Epithelial cell of proximal tubule (primary cell): Measurements from ENCODE around the gene FHOD3. TPM values are rescaled to one million over a fixed set of nuclear protein-coding genes. Genes with fewer than 3 reads are reported as not detected.

ENCODE experiments used
- DNase-seq: peaks from one replicate; pipeline ENCODE4 v3.0.0-alpha.2; 2011; ENCODE audit warnings: low read depth
- H3K4me3 ChIP-seq: 2 replicates; pipeline ENCODE4 v1.5.1; 2011; ENCODE audit warnings: low read depth, mild to moderate bottlenecking, low read length
- CTCF ChIP-seq: conservative IDR thresholded peaks from 2 replicates; pipeline ENCODE4 v1.5.1; 2012; ENCODE audit warnings: low read depth, mild to moderate bottlenecking, low read length
- total RNA-seq: library from RNA; depleted of rRNA; stranded (reverse); fragments of >200 nt; gene quantifications from 2 replicates; pipeline ENCODE4 v1.2.3, GENCODE V29; 2015

The FHOD3 gene
- total RNA-seq, 1 donor from 2014 or later = 27.3 TPM

GRCh38 chr18:36340246-36340645 is 42.7 kb downstream of the FHOD3 start:
- no peak for TF ChIP-seq CTCF
- H3K4me3 ChIP-seq = no peak overlapping the region
- DNase-seq = no peak

GRCh38 chr18:36341944-36342343 is 44.4 kb downstream of the FHOD3 start:
- TF ChIP-seq CTCF = no peak
- no peak for DNase-seq
- no peak overlapping the region for H3K4me3 ChIP-seq

- TF ChIP-seq CTCF = no peak
- no peak for DNase-seq
- H3K4me3 ChIP-seq = no peak overlapping the region
These were observed 50.8 kb downstream of the FHOD3 start for GRCh38 chr18:36348331-36348730.

- DNase-seq = no peak
- TF ChIP-seq CTCF = peak; percentile 9
- H3K4me3 ChIP-seq = no peak overlapping the region
These were observed 51.5 kb downstream of the FHOD3 start for GRCh38 chr18:36348971-36349417.

GRCh38 chr18:36349552-36349951 is 52.0 kb downstream of the FHOD3 start:
- H3K4me3 ChIP-seq = no peak overlapping the region
- peak; percentile 97 for DNase-seq
- no peak for TF ChIP-seq CTCF

- TF ChIP-seq CTCF = no peak
- H3K4me3 ChIP-seq = no peak overlapping the region
- no peak for DNase-seq
These were observed 52.7 kb downstream of the FHOD3 start for GRCh38 chr18:36350251-36350651.

- no peak for DNase-seq
These were observed 53.4 kb downstream of the FHOD3 start for GRCh38 chr18:36350839-36351469.

More at GRCh38 chr18:36350839-36351469, 53.4 kb downstream of the FHOD3 start:
- no peak for TF ChIP-seq CTCF
- no peak overlapping the region for H3K4me3 ChIP-seq
